Ovary (tissue), 9 donors: ENCODE data around the gene TSPAN3. TPM values are rescaled to one million over a fixed set of nuclear protein-coding genes. Genes with fewer than 3 reads are reported as not detected.

Experiments used
- DNase-seq, 5 donors: peaks; one replicate each; pipeline ENCODE4 v3.0.0-alpha.2; 2019 to 2020
- H3K27ac ChIP-seq, 2 donors: fragments of 200-600 bp; one replicate each; pipeline versions ENCODE4 v1.5.1 to v1.8.0; 2019 to 2022
- H3K27me3 ChIP-seq: fragments of 200-600 bp; one replicate; pipeline ENCODE4 v1.8.0; 2022
- H3K36me3 ChIP-seq: fragments of 200-600 bp; sonication (generic); one replicate; pipeline ENCODE4 v1.5.1; 2019
- H3K4me1 ChIP-seq: one replicate; pipeline ENCODE4 v1.8.1; 2013; ENCODE audit warnings: mild to moderate bottlenecking, moderate library complexity; ENCODE audit not compliant: insufficient read depth
- H3K4me3 ChIP-seq: fragments of 200-600 bp; sonication (generic); one replicate; pipeline ENCODE4 v1.5.1; 2017
- H3K9me3 ChIP-seq, 2 donors: fragments of 200-600 bp in 1 of 2; sonication (generic) in 1 of 2; one replicate each; pipeline versions ENCODE4 v1.5.1 to v1.8.1; 2013 to 2019; ENCODE audit warnings: mild to moderate bottlenecking in 1 of 2, moderate library complexity in 1 of 2
- EP300 ChIP-seq: sonication (generic); formaldehyde crosslinking; IDR thresholded peaks from one replicate; pipeline ENCODE4 v1.6.1; 2017; ENCODE audit warnings: antibody characterized with exemption
- POLR2A ChIP-seq: fragments of 450-650 bp; IDR thresholded peaks from one replicate; pipeline ENCODE4 v1.6.1; 2017; ENCODE audit warnings: antibody characterized with exemption, mild to moderate bottlenecking, moderate library complexity
- whole genome bisulfite sequencing, 3 donors: extraction: QIAGEN DNeasy Blood & Tissue Kit in 1 of 3; methylation state at CpG; one replicate each; pipeline versions ENCODE4 v1.1.5 to v1.1.7; 2013 to 2017; 5-methylcytosine and 5-hydroxymethylcytosine counted together
- intact Hi-C, 4 donors: fragments of 100-400 bp; cut with DNase I; formaldehyde crosslinking; loops; one replicate each; pipeline versions ENCODE4 v1.11.0 to v1.15.1; 2022 to 2023
- polyA plus RNA-seq, 2 donors: library from polyadenylated mRNA; stranded (reverse); fragments of 200-250 nt in 1 of 2; fragments of 350-450 nt in 1 of 2; fragmentation: Illumina TruSeq in 1 of 2; extraction: RNeasy Lipid Tissue Mini Kit (QIAGEN cat#74804) in 1 of 2; gene quantifications; one replicate each; pipeline ENCODE4 v1.2.3, GENCODE V29; 2013 to 2014
- total RNA-seq, 7 donors: library from RNA; depleted of rRNA in 2 of 7; stranded (reverse); fragments of >200 nt in 2 of 7; fragmentation: NEBNext Ultra II Directional in 3 of 7; extraction: Animal tissue kit (Norgen Biotek cat#: 25700) in 3 of 7; gene quantifications; one replicate each; pipeline versions ENCODE4 v1.1.0 to v1.2.4, GENCODE V29; 2016 to 2023
- TF ChIP-seq, protein P1 (sequence below), 3 donors: fragments of 450-650 bp in 2 of 3; fragments of 200-600 bp in 1 of 3; IDR thresholded peaks; one replicate each; pipeline versions ENCODE4 v1.5.1 to v1.8.0; 2016 to 2022; ENCODE audit warnings: antibody characterized with exemption in 3 of 3, mild to moderate bottlenecking in 1 of 3
- donor health status: DM: no; HTN: no; CAD: no; lungs with moderate emphysema.
- donor health status: DM: no; HTN: no; CAD: no.
- donor health status: Bipolar disorder and iron deficiency.
- donor health status: DM: yes; HTN: yes; CAD: no.
- donor health status: DM: no; HTN: no; CAD: no.
- donor health status: DM: yes; HTN: yes; CAD: no.

TSPAN3 gene
- total and polyA plus RNA-seq, 9 donors = 140 to 266 (median 196) TPM

DNA sequence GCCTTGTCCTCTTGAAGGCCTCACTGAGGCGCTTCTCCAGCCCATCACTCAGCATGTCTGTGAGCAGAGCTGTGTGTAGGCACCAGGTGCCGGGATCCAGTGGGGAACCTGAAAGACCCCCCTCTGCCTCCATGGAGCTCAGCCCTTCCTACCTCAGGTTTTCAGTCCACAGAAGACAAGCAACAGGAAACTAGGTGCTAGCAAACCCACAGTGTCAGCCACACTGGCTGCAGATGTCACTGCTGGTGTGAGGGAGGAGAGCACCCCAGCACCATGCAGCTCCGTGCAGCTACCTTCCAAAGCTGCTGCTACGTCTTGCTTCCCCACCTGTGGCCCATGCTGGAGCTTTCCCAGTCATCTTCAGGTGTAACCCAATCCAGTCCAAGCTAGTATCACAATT lies 58.0 kb downstream of the TSPAN3 start:
- no peak for DNase-seq
- no peaks in the 10 kb centered on the region for H3K36me3 ChIP-seq
- TF ChIP-seq, protein P1, sequence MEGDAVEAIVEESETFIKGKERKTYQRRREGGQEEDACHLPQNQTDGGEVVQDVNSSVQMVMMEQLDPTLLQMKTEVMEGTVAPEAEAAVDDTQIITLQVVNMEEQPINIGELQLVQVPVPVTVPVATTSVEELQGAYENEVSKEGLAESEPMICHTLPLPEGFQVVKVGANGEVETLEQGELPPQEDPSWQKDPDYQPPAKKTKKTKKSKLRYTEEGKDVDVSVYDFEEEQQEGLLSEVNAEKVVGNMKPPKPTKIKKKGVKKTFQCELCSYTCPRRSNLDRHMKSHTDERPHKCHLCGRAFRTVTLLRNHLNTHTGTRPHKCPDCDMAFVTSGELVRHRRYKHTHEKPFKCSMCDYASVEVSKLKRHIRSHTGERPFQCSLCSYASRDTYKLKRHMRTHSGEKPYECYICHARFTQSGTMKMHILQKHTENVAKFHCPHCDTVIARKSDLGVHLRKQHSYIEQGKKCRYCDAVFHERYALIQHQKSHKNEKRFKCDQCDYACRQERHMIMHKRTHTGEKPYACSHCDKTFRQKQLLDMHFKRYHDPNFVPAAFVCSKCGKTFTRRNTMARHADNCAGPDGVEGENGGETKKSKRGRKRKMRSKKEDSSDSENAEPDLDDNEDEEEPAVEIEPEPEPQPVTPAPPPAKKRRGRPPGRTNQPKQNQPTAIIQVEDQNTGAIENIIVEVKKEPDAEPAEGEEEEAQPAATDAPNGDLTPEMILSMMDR (IDR thresholded peaks at IDR 0.05) = no peak
- no peak for TF ChIP-seq EP300
- TF ChIP-seq POLR2A = no peak
- intact Hi-C loops = no loop called here
- H3K27ac ChIP-seq = no peak overlapping the region
- no peaks in the 10 kb centered on the region for H3K27me3 ChIP-seq
- 67 to 72% (median 68%) methylated on average over 4 of the region's 4 CpGs for WGBS, 3 donors
- H3K4me1 ChIP-seq = peaks cover 2% of the 10 kb centered on the region
- no peak overlapping the region for H3K4me3 ChIP-seq
- no peaks in the 10 kb centered on the region for H3K9me3 ChIP-seq

DNA sequence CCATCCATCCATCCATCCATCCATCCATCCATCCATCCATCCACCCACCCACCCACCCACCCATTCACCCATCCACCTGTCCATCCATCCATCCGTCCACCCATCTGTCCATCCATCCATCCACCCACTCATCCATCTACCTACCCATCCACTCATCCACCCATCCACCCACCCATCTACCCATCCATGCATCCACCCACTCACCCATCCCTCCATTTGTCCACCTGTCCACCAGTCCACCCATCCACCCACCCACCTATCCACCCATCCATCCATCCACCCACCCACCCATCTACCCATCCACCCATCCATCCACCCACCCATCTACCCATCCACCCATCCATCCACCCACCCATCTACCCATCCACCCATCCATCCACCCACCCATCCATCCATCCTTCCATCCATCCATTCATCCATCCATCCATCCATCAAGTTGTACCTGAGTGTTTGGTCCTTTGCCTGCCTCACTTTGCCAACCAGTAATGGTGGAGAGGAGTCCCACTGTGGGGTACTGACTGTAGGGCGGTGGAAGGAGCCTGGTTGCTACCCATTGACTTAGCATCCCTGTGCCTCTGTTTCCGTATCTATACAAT lies 58.7 kb downstream of the TSPAN3 start:
- Histone ChIP-seq H3K36me3 (no peaks in the 10 kb centered on the region), H3K27ac (no peak overlapping the region), H3K4me3 (no peak overlapping the region), H3K9me3 (no peaks in the 10 kb centered on the region), H3K27me3 (no peaks in the 10 kb centered on the region), H3K4me1 (no peaks in the 10 kb centered on the region)
- 91 to 100% (median 94%) methylated on average over 3 of the region's 3 CpGs for WGBS, 3 donors
- TF ChIP-seq, protein P1 (IDR thresholded peaks at IDR 0.05) = no peak
- TF ChIP-seq EP300 = no peak
- DNase-seq = no peak
- intact Hi-C loops = no loop called here

DNA sequence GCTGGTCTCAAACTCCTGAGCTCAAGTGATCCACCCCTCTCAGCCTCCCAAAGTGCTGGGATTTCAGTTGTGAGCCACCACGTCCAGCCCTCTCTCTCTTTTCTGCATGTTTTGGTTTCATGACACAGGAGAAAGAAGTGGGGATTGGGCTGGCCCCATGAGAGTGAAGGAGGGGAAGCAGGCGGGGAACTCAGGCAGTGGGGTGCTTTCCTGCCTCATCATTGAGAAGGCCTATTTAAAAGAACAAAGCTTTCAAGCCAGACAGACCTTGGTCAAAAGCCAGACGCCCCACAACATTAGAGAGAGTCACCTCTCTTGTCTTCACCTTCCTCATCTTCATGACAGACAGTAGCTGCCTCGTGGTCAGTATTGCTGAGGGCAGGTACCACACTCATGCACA lies 60.1 kb downstream of the TSPAN3 start:
- Histone ChIP-seq H3K36me3 (no peaks in the 10 kb centered on the region), H3K27ac (no peak overlapping the region), H3K9me3 (no peaks in the 10 kb centered on the region), H3K4me3 (no peak overlapping the region), H3K27me3 (no peaks in the 10 kb centered on the region), H3K4me1 (no peaks in the 10 kb centered on the region)
- WGBS, 3 donors = 79 to 85% (median 83%) methylated on average over 4 of the region's 4 CpGs
- intact Hi-C loops = no loop called here
- no peak for DNase-seq
- TF ChIP-seq, protein P1 (IDR thresholded peaks at IDR 0.05) = no peak
- TF ChIP-seq POLR2A (no peak), EP300 (no peak)

DNA sequence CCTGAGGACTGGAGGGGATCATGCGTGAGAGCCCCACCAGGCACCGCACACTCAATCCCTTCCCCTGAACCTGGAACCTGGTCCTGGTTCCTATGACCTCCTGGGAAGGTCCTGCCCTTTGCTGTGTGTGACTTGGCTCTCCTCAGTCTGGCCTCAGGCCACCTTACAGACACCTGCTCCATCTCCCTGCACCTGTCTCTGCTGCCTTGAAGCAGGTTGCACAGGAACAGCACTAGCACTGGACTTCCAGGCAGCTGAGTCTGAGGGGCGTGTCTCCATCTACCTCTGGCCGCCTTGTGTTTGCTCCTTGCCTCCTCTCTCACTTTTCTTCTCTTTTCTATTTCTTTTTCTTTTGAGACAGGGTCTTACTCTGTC lies 60.6 kb downstream of the TSPAN3 start:
- Histone ChIP-seq H3K4me1 (no peaks in the 10 kb centered on the region), H3K36me3 (no peaks in the 10 kb centered on the region), H3K27me3 (no peaks in the 10 kb centered on the region), H3K4me3 (no peak overlapping the region), H3K27ac (no peak overlapping the region), H3K9me3 (no peaks in the 10 kb centered on the region)
- 88 to 91% (median 90%) methylated on average over 4 of the region's 4 CpGs for WGBS, 3 donors
- no peak for DNase-seq
- TF ChIP-seq, protein P1 (IDR thresholded peaks at IDR 0.05) = no peak
- TF ChIP-seq POLR2A = no peak
- TF ChIP-seq EP300 = no peak
- intact Hi-C loops = no loop called here
